ENCODE measurements around the gene GPATCH8.

DNA sequence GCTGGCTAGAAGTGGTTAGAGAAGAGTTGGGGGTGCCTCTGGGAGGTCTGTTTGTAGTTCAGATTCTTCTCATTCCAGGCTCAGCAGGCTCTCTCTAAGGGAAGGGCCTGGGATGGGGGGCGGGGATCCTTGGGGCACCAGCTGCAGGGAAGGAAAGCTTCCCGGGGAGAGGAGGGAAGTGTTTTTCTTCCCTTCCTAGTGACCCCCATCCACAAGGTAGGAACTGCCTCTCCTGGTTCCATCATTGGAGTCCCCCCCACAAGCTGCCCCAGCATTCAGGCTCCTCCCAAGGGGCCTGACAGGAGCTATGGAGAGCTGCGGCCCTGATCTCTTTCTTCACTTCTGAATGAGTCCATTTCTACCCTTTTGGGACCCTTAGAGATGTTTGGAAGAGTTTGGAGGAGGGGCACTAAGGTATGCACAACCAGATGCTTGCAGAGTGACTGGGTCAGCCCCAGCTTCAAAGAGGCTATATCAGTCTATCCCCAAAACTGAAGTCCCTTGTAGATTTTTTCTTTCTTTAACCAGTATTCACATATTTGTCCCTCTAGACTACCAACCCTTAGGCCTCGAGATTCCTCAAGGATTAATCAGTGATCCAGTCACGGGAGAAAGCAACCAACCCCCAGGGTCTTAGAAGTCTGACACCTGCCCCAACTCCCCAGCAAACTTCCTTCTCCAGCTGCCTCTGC is 40.2 kb upstream of the GPATCH8 start:
- TF ChIP-seq, protein P1, sequence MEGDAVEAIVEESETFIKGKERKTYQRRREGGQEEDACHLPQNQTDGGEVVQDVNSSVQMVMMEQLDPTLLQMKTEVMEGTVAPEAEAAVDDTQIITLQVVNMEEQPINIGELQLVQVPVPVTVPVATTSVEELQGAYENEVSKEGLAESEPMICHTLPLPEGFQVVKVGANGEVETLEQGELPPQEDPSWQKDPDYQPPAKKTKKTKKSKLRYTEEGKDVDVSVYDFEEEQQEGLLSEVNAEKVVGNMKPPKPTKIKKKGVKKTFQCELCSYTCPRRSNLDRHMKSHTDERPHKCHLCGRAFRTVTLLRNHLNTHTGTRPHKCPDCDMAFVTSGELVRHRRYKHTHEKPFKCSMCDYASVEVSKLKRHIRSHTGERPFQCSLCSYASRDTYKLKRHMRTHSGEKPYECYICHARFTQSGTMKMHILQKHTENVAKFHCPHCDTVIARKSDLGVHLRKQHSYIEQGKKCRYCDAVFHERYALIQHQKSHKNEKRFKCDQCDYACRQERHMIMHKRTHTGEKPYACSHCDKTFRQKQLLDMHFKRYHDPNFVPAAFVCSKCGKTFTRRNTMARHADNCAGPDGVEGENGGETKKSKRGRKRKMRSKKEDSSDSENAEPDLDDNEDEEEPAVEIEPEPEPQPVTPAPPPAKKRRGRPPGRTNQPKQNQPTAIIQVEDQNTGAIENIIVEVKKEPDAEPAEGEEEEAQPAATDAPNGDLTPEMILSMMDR (conservative IDR thresholded peaks at IDR 0.05 in 1 of 2, IDR thresholded peaks at IDR 0.05 in 1 of 2; ENCODE audit: low read depth in 1 of 2, low read length in 2 of 2), result no peak
- no peak for TF ChIP-seq EZH2 (IDR thresholded peaks at IDR 0.05; ENCODE audit: low read length, missing control alignments)

Measured in fibroblast of lung (primary cell).